GM20000 (cell line): ENCODE data around the gene DYTN.

Source experiments
- DNase-seq: peaks from one replicate; pipeline ENCODE4 v3.0.0; 2012; ENCODE audit warnings: low spot score
- TF ChIP-seq, protein P1 (sequence below): IDR thresholded peaks from 2 replicates; pipeline ENCODE4 v1.5.1; 2012; ENCODE audit warnings: mild to moderate bottlenecking, control low read depth; ENCODE audit errors: extremely low read depth, missing control alignments

Gene DYTN

GRCh38 chr2:206739271-206739670 is 21.1 kb upstream of the DYTN start:
- no peak for DNase-seq
- TF ChIP-seq, protein P1, sequence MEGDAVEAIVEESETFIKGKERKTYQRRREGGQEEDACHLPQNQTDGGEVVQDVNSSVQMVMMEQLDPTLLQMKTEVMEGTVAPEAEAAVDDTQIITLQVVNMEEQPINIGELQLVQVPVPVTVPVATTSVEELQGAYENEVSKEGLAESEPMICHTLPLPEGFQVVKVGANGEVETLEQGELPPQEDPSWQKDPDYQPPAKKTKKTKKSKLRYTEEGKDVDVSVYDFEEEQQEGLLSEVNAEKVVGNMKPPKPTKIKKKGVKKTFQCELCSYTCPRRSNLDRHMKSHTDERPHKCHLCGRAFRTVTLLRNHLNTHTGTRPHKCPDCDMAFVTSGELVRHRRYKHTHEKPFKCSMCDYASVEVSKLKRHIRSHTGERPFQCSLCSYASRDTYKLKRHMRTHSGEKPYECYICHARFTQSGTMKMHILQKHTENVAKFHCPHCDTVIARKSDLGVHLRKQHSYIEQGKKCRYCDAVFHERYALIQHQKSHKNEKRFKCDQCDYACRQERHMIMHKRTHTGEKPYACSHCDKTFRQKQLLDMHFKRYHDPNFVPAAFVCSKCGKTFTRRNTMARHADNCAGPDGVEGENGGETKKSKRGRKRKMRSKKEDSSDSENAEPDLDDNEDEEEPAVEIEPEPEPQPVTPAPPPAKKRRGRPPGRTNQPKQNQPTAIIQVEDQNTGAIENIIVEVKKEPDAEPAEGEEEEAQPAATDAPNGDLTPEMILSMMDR = no peak

GRCh38 chr2:206736935-206737334 is 18.7 kb upstream of the DYTN start:
- TF ChIP-seq, protein P1 = no peak
- DNase-seq = no peak

DNA sequence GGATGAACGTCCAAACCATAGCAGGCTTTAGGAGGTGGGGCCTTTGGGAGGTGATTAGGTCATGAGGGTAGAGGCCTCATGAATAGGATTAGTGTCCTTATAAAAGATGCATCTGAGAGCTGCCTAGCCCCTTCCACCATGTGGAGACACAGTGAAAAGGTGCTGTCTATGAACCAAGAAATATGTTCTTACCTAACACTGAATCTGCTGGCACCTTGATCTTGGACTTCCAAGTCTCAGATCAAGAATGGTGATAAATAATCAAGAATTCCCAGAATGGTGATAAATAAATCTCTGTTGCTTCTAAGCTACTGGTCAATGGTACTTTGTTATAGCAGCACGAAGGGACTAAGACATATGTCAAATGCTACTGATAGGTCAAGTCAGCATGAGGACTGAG is 15.1 kb upstream of the DYTN start:
- TF ChIP-seq, protein P1 = no peak
- no peak for DNase-seq

- TF ChIP-seq, protein P1 = no peak
- DNase-seq = no peak
Observed at GRCh38 chr2:206728277-206729199, 10.3 kb upstream of the DYTN start.

GRCh38 chr2:206727287-206727686 is 9.1 kb upstream of the DYTN start:
- no peak for DNase-seq
- TF ChIP-seq, protein P1 = no peak

DNA sequence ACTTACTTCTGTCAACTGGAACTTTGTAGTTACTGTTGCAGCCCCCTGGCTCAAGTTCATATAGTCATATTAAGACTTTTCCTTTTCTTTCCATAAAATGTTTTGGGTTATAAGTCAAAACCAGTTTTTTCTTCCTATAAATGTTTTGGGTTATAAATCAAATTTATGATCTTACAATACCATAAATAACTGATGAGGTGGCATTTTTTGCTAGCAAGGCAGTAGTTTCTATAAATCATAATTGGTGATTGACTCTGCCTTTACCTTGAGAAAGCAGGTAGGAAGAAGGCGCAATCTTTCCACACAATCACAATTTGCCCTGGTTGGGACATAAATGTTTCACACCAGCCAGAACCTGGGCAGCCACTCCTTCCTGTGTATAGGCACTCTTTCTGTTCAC is 5.1 kb upstream of the DYTN start:
- TF ChIP-seq, protein P1 = no peak
- no peak for DNase-seq

- TF ChIP-seq, protein P1 = no peak
- peak; percentile 15 for DNase-seq
Observed at GRCh38 chr2:206721256-206721920, 3.2 kb upstream of the DYTN start.
